GM06990 (cell line): ENCODE data around the gene MOV10L1.

Experiments used
- DNase-seq: peaks from one replicate; pipeline ENCODE4 v3.0.0-alpha.2; 2011; ENCODE audit not compliant: insufficient read length; ENCODE audit errors: extremely low read depth
- H3K27me3 ChIP-seq: replicated peaks from 2 replicates; pipeline ENCODE4 v1.6.0; 2011; ENCODE audit warnings: low read length; ENCODE audit not compliant: control insufficient read depth, insufficient read depth
- H3K36me3 ChIP-seq: 2 replicates; pipeline ENCODE4 v1.5.1; 2011; ENCODE audit warnings: low read length; ENCODE audit not compliant: control insufficient read depth, insufficient read depth
- H3K4me3 ChIP-seq: replicated peaks from 2 replicates; pipeline ENCODE4 v1.5.1; 2011; ENCODE audit warnings: low read depth, mild to moderate bottlenecking, control low read depth, low read length
- CTCF ChIP-seq: IDR thresholded peaks from 2 replicates; pipeline ENCODE4 v1.5.1; 2011; ENCODE audit warnings: low read length, control low read depth, mild to moderate bottlenecking, inconsistent platforms; ENCODE audit not compliant: insufficient read depth, poor library complexity, severe bottlenecking

Gene MOV10L1

DNA sequence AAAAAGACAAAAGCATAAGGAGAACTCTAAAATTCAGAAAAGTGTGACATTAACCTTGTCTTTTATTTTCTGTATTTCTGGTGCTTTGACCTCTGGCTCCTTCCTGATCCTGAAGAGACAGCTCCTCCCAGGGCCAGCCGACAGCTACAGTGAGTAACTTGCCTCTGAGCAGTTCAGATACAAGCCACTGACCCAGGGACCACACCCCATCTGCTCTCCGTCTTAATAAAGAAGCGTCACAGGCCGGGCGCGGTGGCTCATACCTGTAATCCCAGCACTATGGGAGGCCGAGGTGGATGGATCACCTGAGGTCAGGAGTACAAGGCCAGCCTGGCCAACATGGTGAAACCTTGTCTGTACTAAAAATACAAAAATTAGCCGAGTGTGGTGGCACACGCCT is 11.0 kb upstream of the MOV10L1 start:
- no peak overlapping the region for H3K4me3 ChIP-seq
- H3K36me3 ChIP-seq: no peaks in the 10 kb centered on the region
- DNase-seq: no peak
- TF ChIP-seq CTCF: no peak
- peaks cover 3% of the 10 kb centered on the region for H3K27me3 ChIP-seq

DNA sequence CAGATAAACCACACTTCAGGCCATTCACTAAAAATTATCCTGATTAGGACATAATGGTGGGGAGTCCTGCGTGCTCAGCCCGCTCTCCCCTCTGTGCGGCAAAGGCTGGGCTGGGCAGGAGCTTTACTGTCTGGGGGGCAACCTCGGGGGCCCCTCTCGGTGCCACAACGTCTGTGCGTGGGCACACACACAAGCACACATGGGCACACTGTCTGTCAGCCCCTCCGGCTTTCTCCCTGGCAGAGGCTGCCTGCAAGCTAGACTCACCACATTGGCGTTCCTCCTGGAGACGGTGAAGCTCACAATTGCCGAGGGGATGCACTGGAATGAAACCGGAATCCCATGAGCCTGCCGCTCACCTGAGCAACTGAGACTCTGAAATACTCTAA is 9.7 kb upstream of the MOV10L1 start:
- Histone ChIP-seq H3K27me3 (peaks cover 3% of the 10 kb centered on the region), H3K4me3 (no peak overlapping the region), H3K36me3 (no peaks in the 10 kb centered on the region)
- DNase-seq: no peak
- no peak for TF ChIP-seq CTCF

- no peak for TF ChIP-seq CTCF
- no peak overlapping the region for H3K4me3 ChIP-seq
- H3K27me3 ChIP-seq: peaks cover 3% of the 10 kb centered on the region
- DNase-seq: no peak
- H3K36me3 ChIP-seq: no peaks in the 10 kb centered on the region
Measured at GRCh38 chr22:50081426-50082196, 8.2 kb upstream of the MOV10L1 start.

DNA sequence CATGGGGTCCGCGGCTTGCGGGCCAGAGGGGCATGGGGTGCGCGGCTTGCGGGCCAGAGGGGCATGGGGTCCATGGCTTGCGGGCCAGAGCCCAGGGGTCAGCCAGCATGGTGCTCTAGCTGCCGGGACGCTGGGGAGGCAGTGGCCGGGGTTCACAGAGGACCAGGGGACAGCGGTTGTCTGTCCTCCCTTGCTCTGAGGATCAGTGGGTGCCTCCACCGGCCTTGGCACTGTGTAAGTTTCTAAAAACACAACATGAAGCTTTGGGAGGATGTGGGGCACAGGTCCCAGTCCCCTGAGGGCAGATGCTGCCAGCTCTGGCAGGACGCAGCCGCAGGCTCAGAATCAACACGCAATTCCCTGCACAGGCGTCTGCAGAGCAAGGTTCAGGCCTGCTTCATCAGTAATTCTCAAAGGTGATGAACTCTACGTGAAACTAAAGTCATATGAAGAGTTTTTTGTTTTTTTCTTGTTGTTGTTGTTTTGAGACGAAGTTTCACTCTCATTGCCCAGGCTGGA is 7.5 kb upstream of the MOV10L1 start:
- DNase-seq: no peak
- no peak for TF ChIP-seq CTCF
- H3K36me3 ChIP-seq: no peaks in the 10 kb centered on the region
- H3K27me3 ChIP-seq: peaks cover 3% of the 10 kb centered on the region
- H3K4me3 ChIP-seq: no peak overlapping the region

DNA sequence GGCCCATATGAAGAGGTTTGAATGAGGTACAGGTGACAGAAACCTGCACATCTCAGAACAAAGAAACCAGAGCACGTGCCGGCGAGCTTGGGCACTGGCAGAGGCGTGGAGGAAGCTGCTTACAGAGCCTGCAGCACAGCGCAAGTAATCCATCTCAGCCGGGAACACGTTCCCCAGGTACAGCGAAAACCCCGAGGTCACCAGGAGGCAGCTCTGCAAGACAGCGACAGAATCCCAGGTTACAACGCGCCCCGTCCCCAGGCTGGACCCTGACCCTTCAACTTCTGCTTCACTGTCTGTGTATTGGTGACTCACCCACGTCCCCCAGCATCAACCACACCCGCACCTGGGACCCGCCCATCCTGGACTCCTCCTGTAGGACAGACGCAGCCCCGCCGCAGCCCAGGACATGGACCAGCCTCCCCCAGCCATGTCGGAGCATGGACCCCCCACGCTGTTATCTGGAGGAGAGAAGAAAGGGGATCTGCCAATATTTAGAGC is 6.8 kb upstream of the MOV10L1 start:
- H3K27me3 ChIP-seq: peaks cover 3% of the 10 kb centered on the region
- H3K4me3 ChIP-seq: no peak overlapping the region
- H3K36me3 ChIP-seq: no peaks in the 10 kb centered on the region
- DNase-seq: no peak
- no peak for TF ChIP-seq CTCF
